Mucosa of rectum (tissue), 2 donors: ENCODE data around the gene LAMB2.

ENCODE experiments used
- H3K27ac ChIP-seq, 2 donors: one replicate each; pipeline ENCODE4 v1.7.0; 2013; ENCODE audit warnings: inconsistent platforms in 2 of 2, low read depth in 2 of 2, low read length in 2 of 2
- H3K27me3 ChIP-seq, 2 donors: one replicate each; pipeline ENCODE4 v1.7.0; 2013; ENCODE audit warnings: low read length in 2 of 2; ENCODE audit not compliant: control insufficient read depth in 2 of 2, insufficient read depth in 2 of 2
- H3K36me3 ChIP-seq, 2 donors: one replicate each; pipeline ENCODE4 v1.7.0; 2013; ENCODE audit warnings: low read length in 2 of 2; ENCODE audit not compliant: control insufficient read depth in 2 of 2, insufficient read depth in 2 of 2
- H3K4me1 ChIP-seq, 2 donors: one replicate each; pipeline ENCODE4 v1.7.0; 2013; ENCODE audit warnings: low read length in 2 of 2, mild to moderate bottlenecking in 1 of 2; ENCODE audit not compliant: control insufficient read depth in 2 of 2, insufficient read depth in 2 of 2
- H3K4me3 ChIP-seq, 2 donors: one replicate each; pipeline ENCODE4 v1.7.0; 2013; ENCODE audit warnings: low read length in 2 of 2
- H3K9ac ChIP-seq, 2 donors: one replicate each; pipeline ENCODE4 v1.7.0; 2013; ENCODE audit warnings: low read length in 2 of 2, low read depth in 1 of 2, mild to moderate bottlenecking in 1 of 2
- H3K9me3 ChIP-seq, 2 donors: one replicate each; pipeline ENCODE4 v1.7.0; 2013; ENCODE audit warnings: low read length in 2 of 2; ENCODE audit not compliant: control insufficient read depth in 2 of 2
- donor health status: healthy.
- donor health status: Normal muscosa, but diverticular disease.

LAMB2 gene

GRCh38 chr3:49171775-49172500 lies 39.1 kb upstream of the LAMB2 start:
- Histone ChIP-seq H3K27ac (peak overlapping the region; percentile 57 to 64), H3K9me3 (no peaks in the 10 kb centered on the region), H3K36me3 (peaks cover 0 to 8% of the 10 kb centered on the region in 2 donors), H3K4me1 (peaks cover 17 to 22% of the 10 kb centered on the region in 2 donors), H3K4me3 (peak overlapping the region; percentile 79 to 91), H3K9ac (peak overlapping the region; percentile 66 to 83), H3K27me3 (no peaks in the 10 kb centered on the region)

GRCh38 chr3:49171119-49171774 lies 38.4 kb upstream of the LAMB2 start, which contains the start of gene KLHDC8B:
Gene KLHDC8B, plus strand, starts transcription at chr3:49171598. Its CDS starts 1,172 bp downstream, at chr3:49172770.
- no peaks in the 10 kb centered on the region for H3K9me3 ChIP-seq
- H3K36me3 ChIP-seq: peaks cover 0 to 6% of the 10 kb centered on the region in 2 donors
- H3K27me3 ChIP-seq: no peaks in the 10 kb centered on the region
- peak within 1 kb of the TSS; percentile 57 to 64 for H3K27ac ChIP-seq
- peak within 1 kb of the TSS; percentile 79 to 91 for H3K4me3 ChIP-seq
- H3K4me1 ChIP-seq: peaks cover 23 to 26% of the 10 kb centered on the region in 2 donors
- peak within 1 kb of the TSS; percentile 77 to 83 for H3K9ac ChIP-seq

GRCh38 chr3:49170744-49171118 lies 37.9 kb upstream of the LAMB2 start:
- Histone ChIP-seq H3K4me1 (peaks cover 23 to 26% of the 10 kb centered on the region in 2 donors), H3K9ac (peak overlapping the region; percentile 77 to 83), H3K27me3 (no peaks in the 10 kb centered on the region), H3K4me3 (peak overlapping the region; percentile 79 to 91), H3K36me3 (peaks cover 0 to 2% of the 10 kb centered on the region in 2 donors), H3K27ac (peak overlapping the region; percentile 57 to 64), H3K9me3 (no peaks in the 10 kb centered on the region)

- Histone ChIP-seq H3K27ac (peak overlapping the region; percentile 70 to 75), H3K9ac (no peak overlapping the region), H3K9me3 (no peaks in the 10 kb centered on the region), H3K36me3 (peaks cover 14 to 17% of the 10 kb centered on the region in 2 donors), H3K4me3 (peak overlapping the region; percentile 81 to 89), H3K27me3 (no peaks in the 10 kb centered on the region), H3K4me1 (peaks cover 12 to 23% of the 10 kb centered on the region in 2 donors)
These were observed 34.1 kb upstream of the LAMB2 start for GRCh38 chr3:49166752-49167556.

GRCh38 chr3:49165771-49166751 lies 33.2 kb upstream of the LAMB2 start, which contains the start of gene CCDC71:
Gene CCDC71, minus strand, starts transcription at chr3:49166331. Its CDS starts 2,123 bp downstream, at chr3:49164208.
- Histone ChIP-seq H3K4me3 (peak within 1 kb of the TSS; percentile 81 to 89), H3K4me1 (peaks cover 12 to 22% of the 10 kb centered on the region in 2 donors), H3K27me3 (no peaks in the 10 kb centered on the region), H3K9me3 (no peaks in the 10 kb centered on the region), H3K36me3 (peaks cover 14 to 17% of the 10 kb centered on the region in 2 donors), H3K9ac (peak within 1 kb of the TSS; percentile 72 to 75), H3K27ac (peak within 1 kb of the TSS; percentile 70 to 75)

- peak overlapping the region; percentile 81 to 89 for H3K4me3 ChIP-seq
- peaks cover 14 to 17% of the 10 kb centered on the region in 2 donors for H3K36me3 ChIP-seq
- peaks cover 4 to 15% of the 10 kb centered on the region in 2 donors for H3K4me1 ChIP-seq
- H3K9me3 ChIP-seq: no peaks in the 10 kb centered on the region
- H3K27me3 ChIP-seq: no peaks in the 10 kb centered on the region
- peak overlapping the region in 1 of 2 donors; percentile 75 for H3K27ac ChIP-seq
- H3K9ac ChIP-seq: peak overlapping the region; percentile 72 to 75
These were observed 32.3 kb upstream of the LAMB2 start for GRCh38 chr3:49164983-49165720.

GRCh38 chr3:49163609-49164008 lies 30.8 kb upstream of the LAMB2 start:
- H3K36me3 ChIP-seq: peaks cover 14 to 17% of the 10 kb centered on the region in 2 donors
- no peak overlapping the region for H3K9ac ChIP-seq

GRCh38 chr3:49162751-49163419 lies 30.0 kb upstream of the LAMB2 start:
- Histone ChIP-seq H3K9ac (no peak overlapping the region), H3K9me3 (no peaks in the 10 kb centered on the region), H3K4me1 (peaks cover 4 to 15% of the 10 kb centered on the region in 2 donors), H3K36me3 (peaks cover 14 to 17% of the 10 kb centered on the region in 2 donors), H3K27me3 (no peaks in the 10 kb centered on the region), H3K4me3 (no peak overlapping the region), H3K27ac (no peak overlapping the region)

More at GRCh38 chr3:49163609-49164008, 30.8 kb upstream of the LAMB2 start:
- no peak overlapping the region for H3K4me3 ChIP-seq
- no peak overlapping the region for H3K27ac ChIP-seq
- H3K27me3 ChIP-seq: no peaks in the 10 kb centered on the region
- H3K4me1 ChIP-seq: peaks cover 4 to 15% of the 10 kb centered on the region in 2 donors
- H3K9me3 ChIP-seq: no peaks in the 10 kb centered on the region
